Activated CD4-positive, alpha-beta T cell treated with anti-CD3 and anti-CD28 coated beads, Interleukin-2, amount 50 U/mL, for 16 hours (primary cell): ENCODE measurements around the gene UPB1.
"Not testable (repeated sequence)": the region's sequence is repeated elsewhere in the genome, so short reads cannot be mapped to it uniquely, and the experiment has no call there.

ENCODE experiments used
- DNase-seq: peaks from one replicate; pipeline ENCODE4 v3.0.0-alpha.2; 2020

UPB1 gene

GRCh38 chr22:24535348-24535747 lies 40.2 kb downstream of the UPB1 start:
- DNase-seq = no peak

- no peak for DNase-seq
Observed at GRCh38 chr22:24536089-24536488, 41.0 kb downstream of the UPB1 start.

- DNase-seq = no peak
Observed at GRCh38 chr22:24540470-24540869, 45.3 kb downstream of the UPB1 start.

- DNase-seq = no peak
Observed at GRCh38 chr22:24541681-24542515, 46.8 kb downstream of the UPB1 start.

GRCh38 chr22:24542641-24543040 lies 47.5 kb downstream of the UPB1 start:
- no peak for DNase-seq

- no peak for DNase-seq
Observed at GRCh38 chr22:24543185-24543601, 48.1 kb downstream of the UPB1 start.

- DNase-seq = no peak
Observed at GRCh38 chr22:24543679-24544243, 48.6 kb downstream of the UPB1 start.

- no peak for DNase-seq
Observed at GRCh38 chr22:24548812-24549211, 53.7 kb downstream of the UPB1 start.

GRCh38 chr22:24550028-24550901 lies 55.1 kb downstream of the UPB1 start:
- DNase-seq = no peak

GRCh38 chr22:24550902-24551435 lies 55.8 kb downstream of the UPB1 start:
- no peak for DNase-seq

- not testable (repeated sequence) for DNase-seq
Observed at GRCh38 chr22:24552503-24553286, 57.6 kb downstream of the UPB1 start.

- DNase-seq = no peak
Observed at GRCh38 chr22:24553597-24554312, 58.6 kb downstream of the UPB1 start.

GRCh38 chr22:24554313-24555164 lies 59.4 kb downstream of the UPB1 start, which contains the start of gene GUCD1:
Gene GUCD1, minus strand, starts transcription at chr22:24555138. Its CDS starts 147 bp downstream, at chr22:24554991.
- peak; percentile 35 for DNase-seq

GRCh38 chr22:24555165-24556039 lies 60.3 kb downstream of the UPB1 start, which contains the start of gene SNRPD3:
Gene SNRPD3, plus strand, starts transcription at chr22:24555999. Its CDS starts 1,676 bp downstream, at chr22:24557675.
- DNase-seq = peak; percentile 100

GRCh38 chr22:24559471-24559870 lies 64.3 kb downstream of the UPB1 start:
- DNase-seq = no peak

GRCh38 chr22:24563246-24563645 lies 68.1 kb downstream of the UPB1 start:
- no peak for DNase-seq

GRCh38 chr22:24564376-24565058 lies 69.4 kb downstream of the UPB1 start:
- DNase-seq = no peak

- DNase-seq = no peak
Observed at GRCh38 chr22:24565077-24565476, 69.9 kb downstream of the UPB1 start.
